ENCODE results near the gene PTPN11. TPM values are rescaled to one million over a fixed set of nuclear protein-coding genes. Genes with fewer than 3 reads are reported as not detected.

Gene PTPN11
- total and polyA plus RNA-seq, 2 donors from 2014 or later: 20.0 to 105 TPM

DNA sequence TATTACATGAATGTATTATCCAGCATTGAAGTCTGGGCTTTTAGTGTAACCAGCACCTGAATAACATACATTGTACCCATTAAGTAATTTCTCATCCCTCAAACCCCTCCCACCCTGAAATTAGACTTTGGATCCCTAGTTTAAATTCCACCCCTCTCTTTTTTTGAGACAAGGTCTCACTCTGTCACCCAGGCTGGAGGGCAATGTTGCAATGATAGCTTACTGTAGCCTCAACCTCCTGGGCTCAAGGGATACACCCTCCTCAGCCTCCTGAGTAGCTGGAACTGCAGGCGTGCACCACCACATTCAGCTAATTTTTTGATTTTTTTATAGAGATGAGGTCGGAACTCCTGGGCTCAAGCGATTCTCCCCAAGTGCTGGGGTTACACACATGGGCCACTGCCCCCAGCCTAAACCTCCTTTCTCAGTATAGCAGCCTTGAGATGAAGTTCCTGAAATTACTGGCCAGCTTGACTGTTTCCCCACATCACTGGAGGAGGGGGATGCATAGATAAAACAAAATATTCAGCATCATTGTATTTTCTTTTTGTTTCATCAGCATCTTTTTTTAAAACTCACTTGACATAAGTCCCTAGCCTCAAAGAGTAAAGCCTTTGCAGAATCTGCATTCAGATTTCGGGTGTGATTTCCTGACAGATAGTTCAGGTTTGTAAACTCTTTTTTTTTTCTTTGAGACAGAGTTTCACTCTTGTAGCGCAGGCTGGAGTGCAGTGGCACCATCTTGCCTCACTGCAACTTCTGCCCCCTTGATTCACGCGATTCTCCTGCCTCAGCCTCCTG, 7.0 kb downstream of the PTPN11 start:
- H3K4me3 ChIP-seq (ENCODE audit: low read length in 3 of 3): no peak overlapping the region
- TF ChIP-seq, protein P1, sequence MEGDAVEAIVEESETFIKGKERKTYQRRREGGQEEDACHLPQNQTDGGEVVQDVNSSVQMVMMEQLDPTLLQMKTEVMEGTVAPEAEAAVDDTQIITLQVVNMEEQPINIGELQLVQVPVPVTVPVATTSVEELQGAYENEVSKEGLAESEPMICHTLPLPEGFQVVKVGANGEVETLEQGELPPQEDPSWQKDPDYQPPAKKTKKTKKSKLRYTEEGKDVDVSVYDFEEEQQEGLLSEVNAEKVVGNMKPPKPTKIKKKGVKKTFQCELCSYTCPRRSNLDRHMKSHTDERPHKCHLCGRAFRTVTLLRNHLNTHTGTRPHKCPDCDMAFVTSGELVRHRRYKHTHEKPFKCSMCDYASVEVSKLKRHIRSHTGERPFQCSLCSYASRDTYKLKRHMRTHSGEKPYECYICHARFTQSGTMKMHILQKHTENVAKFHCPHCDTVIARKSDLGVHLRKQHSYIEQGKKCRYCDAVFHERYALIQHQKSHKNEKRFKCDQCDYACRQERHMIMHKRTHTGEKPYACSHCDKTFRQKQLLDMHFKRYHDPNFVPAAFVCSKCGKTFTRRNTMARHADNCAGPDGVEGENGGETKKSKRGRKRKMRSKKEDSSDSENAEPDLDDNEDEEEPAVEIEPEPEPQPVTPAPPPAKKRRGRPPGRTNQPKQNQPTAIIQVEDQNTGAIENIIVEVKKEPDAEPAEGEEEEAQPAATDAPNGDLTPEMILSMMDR (IDR thresholded peaks at IDR 0.05; ENCODE audit: borderline replicate concordance, extremely low read depth, insufficient read depth): no peak
- no peaks in the 10 kb centered on the region for H3K27me3 ChIP-seq (ENCODE audit: control insufficient read depth, insufficient read depth, low read length)
- intact Hi-C loops (cut with DNase I): no loop called here
- H3K9ac ChIP-seq (ENCODE audit: low read length in 3 of 3): no peak overlapping the region
- DNase-seq (no peak), FAIRE-seq (no peak)
- H3K4me1 ChIP-seq (ENCODE audit: control insufficient read depth in 2 of 3, insufficient read depth in 2 of 3, low read depth in 1 of 3, low read length in 3 of 3): peaks cover 0 to 4% (median 2%) of the 10 kb centered on the region in 3 donors
- H3K36me3 ChIP-seq (ENCODE audit: control insufficient read depth in 2 of 3, insufficient read depth in 3 of 3, low read length in 3 of 3): peaks cover 0 to 4% (median 0%) of the 10 kb centered on the region in 3 donors
- no peaks in the 10 kb centered on the region for H3K9me3 ChIP-seq (ENCODE audit: control insufficient read depth in 2 of 3, insufficient read depth in 1 of 3, low read length in 3 of 3)
- H3K27ac ChIP-seq (ENCODE audit: low read depth in 2 of 2, low read length in 2 of 2): no peak overlapping the region

DNA sequence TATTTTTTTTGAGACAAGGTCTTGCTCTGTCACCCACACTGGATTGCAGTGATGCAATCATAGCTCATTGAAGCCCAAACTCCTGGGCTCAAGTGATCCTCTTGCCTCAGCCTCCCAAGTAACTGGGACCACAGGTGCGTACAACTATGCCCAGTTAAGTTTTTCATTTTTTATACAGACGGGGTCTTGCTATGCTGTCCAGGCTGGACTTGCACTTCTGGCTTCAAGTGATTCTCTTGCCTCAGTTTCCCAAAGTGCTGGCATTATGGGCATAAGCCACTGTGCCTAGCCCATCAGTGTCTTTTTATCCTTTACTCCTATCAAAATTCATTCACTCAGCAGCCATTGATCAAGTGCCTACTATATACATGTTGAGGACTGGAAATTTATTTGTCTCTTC, 9.0 kb downstream of the PTPN11 start:
- intact Hi-C loops (cut with DNase I): no loop called here
- H3K4me3 ChIP-seq (ENCODE audit: low read length in 3 of 3): no peak overlapping the region
- DNase-seq (no peak), FAIRE-seq (no peak)
- H3K27ac ChIP-seq (ENCODE audit: low read depth in 2 of 2, low read length in 2 of 2): no peak overlapping the region
- TF ChIP-seq, protein P1 (IDR thresholded peaks at IDR 0.05; ENCODE audit: borderline replicate concordance, extremely low read depth, insufficient read depth): no peak
- no peaks in the 10 kb centered on the region for H3K9me3 ChIP-seq (ENCODE audit: control insufficient read depth in 2 of 3, insufficient read depth in 1 of 3, low read length in 3 of 3)
- peaks cover 0 to 4% (median 0%) of the 10 kb centered on the region in 3 donors for H3K36me3 ChIP-seq (ENCODE audit: control insufficient read depth in 2 of 3, insufficient read depth in 3 of 3, low read length in 3 of 3)
- H3K27me3 ChIP-seq (ENCODE audit: control insufficient read depth, insufficient read depth, low read length): no peaks in the 10 kb centered on the region
- H3K9ac ChIP-seq (ENCODE audit: low read length in 3 of 3): no peak overlapping the region
- no peaks in the 10 kb centered on the region for H3K4me1 ChIP-seq (ENCODE audit: control insufficient read depth in 2 of 3, insufficient read depth in 2 of 3, low read depth in 1 of 3, low read length in 3 of 3)

DNA sequence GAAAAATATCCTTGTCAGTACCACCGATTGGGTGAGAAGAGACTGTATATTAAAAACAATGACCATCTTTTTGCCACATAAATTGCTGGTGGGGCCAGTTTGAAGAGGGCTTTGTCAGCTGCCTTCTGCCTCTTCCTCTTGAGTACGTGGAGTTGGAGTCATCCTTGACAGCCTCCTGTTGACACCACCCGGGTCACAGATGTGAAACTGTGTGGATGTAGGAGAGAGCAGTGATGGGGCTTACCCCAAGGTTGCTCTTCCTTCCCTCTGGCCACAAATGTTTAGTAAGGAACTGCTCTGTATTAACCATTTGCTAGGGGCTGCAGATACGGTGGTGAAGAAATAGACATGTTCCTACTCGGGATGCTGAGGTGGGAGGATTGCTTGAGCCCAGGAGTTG, 12.2 kb downstream of the PTPN11 start:
- no peak overlapping the region for H3K4me3 ChIP-seq (ENCODE audit: low read length in 3 of 3)
- H3K4me1 ChIP-seq (ENCODE audit: control insufficient read depth in 2 of 3, insufficient read depth in 2 of 3, low read depth in 1 of 3, low read length in 3 of 3): no peaks in the 10 kb centered on the region
- intact Hi-C loops (cut with DNase I): no loop called here
- peaks cover 0 to 2% (median 0%) of the 10 kb centered on the region in 3 donors for H3K36me3 ChIP-seq (ENCODE audit: control insufficient read depth in 2 of 3, insufficient read depth in 3 of 3, low read length in 3 of 3)
- H3K27ac ChIP-seq (ENCODE audit: low read depth in 2 of 2, low read length in 2 of 2): no peak overlapping the region
- TF ChIP-seq, protein P1 (IDR thresholded peaks at IDR 0.05; ENCODE audit: borderline replicate concordance, extremely low read depth, insufficient read depth): no peak
- no peak overlapping the region for H3K9ac ChIP-seq (ENCODE audit: low read length in 3 of 3)
- DNase-seq (no peak), FAIRE-seq (no peak)
- no peaks in the 10 kb centered on the region for H3K27me3 ChIP-seq (ENCODE audit: control insufficient read depth, insufficient read depth, low read length)
- no peaks in the 10 kb centered on the region for H3K9me3 ChIP-seq (ENCODE audit: control insufficient read depth in 2 of 3, insufficient read depth in 1 of 3, low read length in 3 of 3)

Data from kidney (tissue), 14 donors.